C4-2B (cell line): ENCODE data around the gene DNAH8.

Source experiments
- ZFX ChIP-seq: fragments of 450-650 bp; IDR thresholded peaks from 2 replicates; pipeline ENCODE4 v1.6.1; 2017
- TF ChIP-seq, protein P1 (sequence below): fragments of 450-650 bp; conservative IDR thresholded peaks from 2 replicates; pipeline ENCODE4 v1.5.1; 2017; ENCODE audit warnings: mild to moderate bottlenecking

DNA sequence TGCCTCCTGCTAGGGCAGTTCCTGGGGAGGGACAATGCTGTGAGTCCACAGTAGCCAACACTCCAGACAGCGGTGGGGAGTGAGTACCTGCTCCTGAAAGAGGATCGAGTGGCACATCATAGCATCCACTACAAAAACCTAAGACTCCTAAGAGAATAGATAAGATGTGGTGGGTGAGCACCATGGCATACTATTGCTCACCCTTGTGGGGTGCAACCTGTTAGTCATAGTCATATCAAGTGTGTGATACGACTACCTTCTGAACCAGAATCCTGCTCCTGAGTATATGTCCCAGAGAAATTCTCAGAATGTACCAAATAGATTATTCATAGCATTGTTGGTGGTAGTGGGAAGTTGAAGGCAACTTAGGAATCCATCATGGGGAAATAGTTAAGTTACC, 270.7 kb downstream of the DNAH8 start:
- TF ChIP-seq, protein P1, sequence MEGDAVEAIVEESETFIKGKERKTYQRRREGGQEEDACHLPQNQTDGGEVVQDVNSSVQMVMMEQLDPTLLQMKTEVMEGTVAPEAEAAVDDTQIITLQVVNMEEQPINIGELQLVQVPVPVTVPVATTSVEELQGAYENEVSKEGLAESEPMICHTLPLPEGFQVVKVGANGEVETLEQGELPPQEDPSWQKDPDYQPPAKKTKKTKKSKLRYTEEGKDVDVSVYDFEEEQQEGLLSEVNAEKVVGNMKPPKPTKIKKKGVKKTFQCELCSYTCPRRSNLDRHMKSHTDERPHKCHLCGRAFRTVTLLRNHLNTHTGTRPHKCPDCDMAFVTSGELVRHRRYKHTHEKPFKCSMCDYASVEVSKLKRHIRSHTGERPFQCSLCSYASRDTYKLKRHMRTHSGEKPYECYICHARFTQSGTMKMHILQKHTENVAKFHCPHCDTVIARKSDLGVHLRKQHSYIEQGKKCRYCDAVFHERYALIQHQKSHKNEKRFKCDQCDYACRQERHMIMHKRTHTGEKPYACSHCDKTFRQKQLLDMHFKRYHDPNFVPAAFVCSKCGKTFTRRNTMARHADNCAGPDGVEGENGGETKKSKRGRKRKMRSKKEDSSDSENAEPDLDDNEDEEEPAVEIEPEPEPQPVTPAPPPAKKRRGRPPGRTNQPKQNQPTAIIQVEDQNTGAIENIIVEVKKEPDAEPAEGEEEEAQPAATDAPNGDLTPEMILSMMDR = no peak
- TF ChIP-seq ZFX = no peak
